ENCODE measurements around the gene GPC6.

The GPC6 gene

GRCh38 chr13:94305033-94305432 is 1078.4 kb downstream of the GPC6 start:
- DNase-seq (ENCODE audit: low spot score) = no peak

GRCh38 chr13:94305463-94305862 is 1078.9 kb downstream of the GPC6 start:
- DNase-seq (ENCODE audit: low spot score) = no peak

DNA sequence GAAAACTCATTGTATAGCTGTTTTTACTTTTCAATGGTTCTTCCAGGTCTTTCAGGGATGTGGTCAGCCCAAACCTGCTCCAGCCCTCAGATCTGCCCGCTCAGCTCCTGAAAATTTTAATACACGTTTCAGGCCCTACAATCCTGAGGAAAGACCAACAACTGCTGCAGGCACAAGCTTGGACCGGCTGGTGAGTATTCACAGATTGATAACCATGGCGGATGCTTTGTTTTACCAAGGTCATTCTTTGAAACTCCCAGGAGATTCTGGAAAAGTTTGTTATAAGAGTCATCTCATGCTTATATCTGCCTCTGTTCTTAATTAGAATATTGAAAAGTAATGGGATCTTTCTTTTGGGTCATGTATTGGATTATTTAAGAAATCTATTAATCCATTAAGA is 1079.3 kb downstream of the GPC6 start:
- DNase-seq (ENCODE audit: low spot score) = no peak

DNA sequence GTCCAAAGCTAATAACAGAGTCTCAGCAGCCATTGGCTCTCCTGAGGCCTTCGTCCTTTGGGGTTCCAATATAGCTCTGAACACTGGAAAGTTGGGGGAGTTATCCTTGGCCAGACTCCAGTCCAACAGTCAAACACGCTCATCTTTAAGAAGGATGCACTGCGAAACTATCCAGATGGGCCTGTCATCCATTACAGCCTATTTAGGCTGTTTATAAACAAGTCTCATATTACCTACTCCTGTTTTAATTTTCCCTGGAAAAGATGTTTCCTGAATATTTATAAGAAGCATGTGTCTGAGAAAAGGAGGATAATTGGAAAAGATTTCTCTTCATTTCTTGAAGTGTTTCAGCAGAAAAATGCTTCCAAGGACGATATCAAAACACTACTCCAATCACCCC is 1082.2 kb downstream of the GPC6 start:
- no peak for DNase-seq (ENCODE audit: low spot score)

DNA sequence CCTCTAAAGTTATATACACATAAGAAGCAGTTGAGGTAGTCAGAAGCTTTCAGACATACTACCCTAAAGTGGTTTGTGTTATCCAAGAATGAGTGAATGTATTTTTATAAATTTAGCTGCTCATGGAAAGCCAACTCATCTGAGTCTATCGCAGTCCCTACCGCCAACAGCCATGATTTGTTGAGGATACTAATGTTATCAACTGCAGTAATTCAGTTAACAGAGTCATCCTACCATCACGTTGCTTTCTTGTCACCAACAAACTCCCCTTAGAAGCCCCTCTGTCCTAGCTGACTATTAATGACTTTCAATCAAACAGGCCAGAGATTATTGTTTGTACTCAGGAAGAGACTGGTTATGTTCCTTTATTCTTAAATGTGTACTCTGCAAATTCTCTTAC is 1083.0 kb downstream of the GPC6 start:
- DNase-seq (ENCODE audit: low spot score) = no peak

DNA sequence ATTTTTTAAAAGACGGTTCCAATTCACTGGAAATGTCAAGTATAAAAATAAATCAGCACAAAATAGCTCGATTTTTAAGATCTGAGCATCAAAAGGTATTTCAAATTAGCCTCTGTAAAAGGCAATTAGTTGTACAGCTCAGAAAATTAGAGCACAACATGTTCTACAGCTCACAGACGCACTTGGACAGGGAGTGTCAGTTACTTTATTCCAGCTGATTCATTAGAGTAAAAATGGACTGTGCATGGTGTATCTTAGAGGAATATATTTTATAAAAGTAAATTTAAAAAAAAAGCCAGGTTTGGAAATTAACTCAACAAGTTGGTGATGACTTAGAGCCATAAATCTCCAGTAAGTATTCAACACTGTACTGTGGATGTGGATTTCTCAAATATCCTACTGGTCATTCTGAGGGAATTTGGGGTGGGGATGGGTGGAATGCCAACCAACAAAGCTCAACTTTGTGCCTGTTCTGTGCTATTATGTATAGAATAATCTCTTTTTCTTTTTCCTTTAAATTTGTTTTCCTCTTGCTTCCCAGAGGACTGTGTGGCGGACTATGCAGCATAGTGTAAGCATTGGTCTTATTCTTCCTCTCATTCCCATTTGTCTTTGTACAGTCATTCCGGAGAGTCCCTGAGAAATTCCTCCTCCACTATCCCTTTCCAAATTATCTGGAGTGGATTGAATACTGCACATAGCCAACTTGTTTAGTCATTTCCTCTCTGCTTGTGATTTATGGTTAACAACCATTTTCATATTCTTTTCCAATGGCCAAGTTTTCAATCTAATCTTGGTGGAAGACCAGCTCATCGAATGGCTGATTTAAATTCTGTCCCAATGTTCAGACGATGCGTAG is 1083.6 kb downstream of the GPC6 start:
- DNase-seq (ENCODE audit: low spot score) = no peak

- DNase-seq (ENCODE audit: low spot score) = no peak
These were observed 1085.3 kb downstream of the GPC6 start for GRCh38 chr13:94311893-94312292.

DNA sequence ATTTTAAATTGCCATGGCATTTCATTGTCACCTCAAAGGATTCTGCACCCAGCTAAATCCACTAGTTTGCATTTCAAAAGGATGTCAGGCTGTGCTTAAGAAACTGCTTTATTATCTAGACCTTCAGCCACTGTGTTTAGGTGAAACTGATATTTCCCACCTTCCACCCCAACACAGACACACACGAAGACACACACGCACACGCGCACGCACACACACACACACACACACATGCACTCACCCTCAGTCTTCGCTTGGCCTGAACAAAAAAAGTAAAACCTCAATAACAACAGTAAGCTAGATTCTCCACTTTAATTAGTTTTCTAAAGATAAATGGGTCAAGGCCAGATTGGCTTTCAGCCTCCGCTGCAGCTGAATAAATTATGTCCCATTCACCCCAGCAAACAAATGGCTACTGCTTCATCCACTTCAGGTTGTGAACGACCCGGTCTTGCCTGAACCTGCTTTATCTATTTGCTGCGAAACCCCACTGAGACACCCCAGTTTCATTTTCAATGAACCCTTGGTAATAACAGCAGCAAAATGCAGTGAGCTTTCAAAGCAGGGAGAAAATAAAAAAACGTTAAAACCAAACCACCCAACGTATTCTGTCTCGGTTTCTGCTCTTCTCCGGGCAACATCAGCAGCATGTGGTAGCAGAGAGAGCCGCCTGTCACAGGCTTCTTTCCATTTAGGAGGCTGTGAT is 1086.1 kb downstream of the GPC6 start:
- no peak for DNase-seq (ENCODE audit: low spot score)

GRCh38 chr13:94313321-94313910 is 1086.8 kb downstream of the GPC6 start:
- DNase-seq (ENCODE audit: low spot score) = no peak

- no peak for DNase-seq (ENCODE audit: low spot score)
These were observed 1087.3 kb downstream of the GPC6 start for GRCh38 chr13:94313926-94314325.

- no peak for DNase-seq (ENCODE audit: low spot score)
These were observed 1088.6 kb downstream of the GPC6 start for GRCh38 chr13:94315188-94315587.

GRCh38 chr13:94317063-94317491 is 1090.5 kb downstream of the GPC6 start:
- no peak for DNase-seq (ENCODE audit: low spot score)

GRCh38 chr13:94318418-94318817 is 1091.8 kb downstream of the GPC6 start:
- DNase-seq (ENCODE audit: low spot score) = no peak

DNA sequence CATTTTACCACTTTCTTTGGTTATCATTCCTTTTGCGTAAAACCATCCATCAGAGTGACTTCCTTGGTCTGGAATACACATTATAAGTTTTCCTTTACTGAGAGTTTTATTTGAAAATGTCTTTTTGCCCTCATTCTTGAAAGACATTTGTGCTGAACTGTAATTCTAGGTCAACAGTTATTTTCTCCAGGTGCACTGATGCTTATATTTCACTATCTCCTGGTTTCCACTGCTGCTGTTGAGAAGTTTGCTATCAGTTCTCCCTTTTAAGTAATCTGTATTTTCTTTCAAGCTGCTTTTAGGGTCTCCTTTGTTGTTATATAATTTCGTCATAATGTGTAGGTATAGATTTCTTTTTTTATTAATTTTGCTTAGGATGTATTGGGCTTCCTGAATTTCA is 1092.9 kb downstream of the GPC6 start:
- no peak for DNase-seq (ENCODE audit: low spot score)

DNA sequence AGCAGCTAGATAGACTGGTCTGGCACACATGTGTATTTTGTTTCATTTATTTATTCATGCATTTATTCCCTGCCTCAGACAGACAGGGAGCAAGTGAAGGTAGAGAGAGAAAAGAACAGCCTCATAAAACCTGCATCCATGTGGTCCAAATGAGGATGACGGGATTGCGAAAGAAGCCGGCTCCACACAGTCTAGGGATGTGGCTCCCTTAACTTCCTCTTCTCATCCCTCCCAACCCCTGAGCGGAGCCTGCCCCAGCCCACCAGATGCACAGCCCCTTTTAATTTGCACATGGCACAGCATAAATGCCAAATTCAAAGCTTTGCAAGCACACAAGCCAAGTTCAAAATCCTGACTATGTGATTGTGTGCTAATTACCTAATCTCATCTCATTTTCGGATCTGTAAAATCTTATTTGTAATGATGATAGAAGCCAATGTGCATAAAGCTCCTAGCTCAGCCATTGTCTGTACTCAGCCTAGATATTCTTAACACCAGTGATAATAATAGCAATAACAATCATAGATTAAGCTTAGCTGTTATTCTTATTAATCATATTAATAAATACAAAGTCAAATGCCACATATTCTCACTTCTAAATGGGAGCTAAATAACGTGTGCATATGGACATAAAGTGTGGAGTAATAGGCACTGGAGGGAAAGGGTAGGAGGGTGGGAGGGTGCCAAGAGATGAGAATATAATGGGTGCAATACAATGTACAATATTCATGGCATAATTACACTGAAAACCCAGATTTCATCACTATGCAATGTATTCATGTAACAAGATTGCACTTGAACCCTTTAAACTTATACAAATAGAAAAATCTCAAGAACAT is 1096.5 kb downstream of the GPC6 start:
- no peak for DNase-seq (ENCODE audit: low spot score)

GRCh38 chr13:94323764-94324758 is 1097.5 kb downstream of the GPC6 start:
- DNase-seq (ENCODE audit: low spot score) = no peak

DNA sequence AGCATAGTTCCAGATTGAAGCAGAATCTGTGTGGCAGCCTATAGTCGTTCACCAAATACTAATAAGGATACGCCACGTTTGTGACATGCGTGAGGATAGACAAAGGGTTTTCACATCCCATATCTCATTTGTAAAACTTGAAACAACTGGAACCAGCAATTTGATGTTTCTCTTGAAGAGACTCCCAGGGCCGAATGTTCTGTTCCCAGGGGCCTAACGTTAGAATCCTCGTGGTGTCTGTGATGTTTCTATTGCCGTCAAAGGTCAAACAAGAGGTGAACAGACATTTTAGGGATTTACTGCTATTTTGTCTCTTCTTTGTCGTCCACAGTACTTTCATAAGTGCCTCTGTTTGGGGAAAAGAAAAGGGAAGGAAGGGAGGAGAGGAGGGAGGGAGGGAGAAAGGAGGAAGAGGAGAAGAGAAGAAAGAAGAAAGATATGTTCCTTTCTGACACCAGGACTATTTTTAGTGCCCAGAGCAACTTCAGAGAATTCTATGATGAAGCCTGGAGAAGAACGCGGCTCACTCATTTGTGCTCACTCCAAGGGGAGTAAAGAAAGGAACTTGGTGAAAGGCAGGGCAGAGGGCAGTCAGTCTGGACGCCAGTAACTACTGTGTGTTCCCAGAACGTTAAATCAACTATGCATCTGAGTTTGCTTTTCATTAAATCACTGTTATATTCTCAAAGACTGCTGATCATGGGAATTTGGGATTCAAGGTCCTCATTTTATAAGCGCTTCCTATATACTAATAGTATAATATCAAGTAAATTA is 1098.3 kb downstream of the GPC6 start:
- no peak for DNase-seq (ENCODE audit: low spot score)

- DNase-seq (ENCODE audit: low spot score) = no peak
These were observed 1099.0 kb downstream of the GPC6 start for GRCh38 chr13:94325650-94326049.

- DNase-seq (ENCODE audit: low spot score) = no peak
These were observed 1100.7 kb downstream of the GPC6 start for GRCh38 chr13:94327318-94327717.

GRCh38 chr13:94328381-94329041 is 1101.9 kb downstream of the GPC6 start:
- DNase-seq (ENCODE audit: low spot score) = no peak

Measured in iPS-NIHi11 (cell line).